Spleen (tissue), 11 donors: Measurements from ENCODE around the gene TNFRSF21. TPM values are rescaled to one million over a fixed set of nuclear protein-coding genes. Genes with fewer than 3 reads are reported as not detected.

ENCODE experiments used
- DNase-seq: peaks from one replicate; pipeline ENCODE4 v3.0.0-alpha.2; 2020
- H3K27ac ChIP-seq, 8 donors: fragments of 200-600 bp; sonication (generic) in 7 of 8; 1 replicate in 4 of 8; 2 replicates in 4 of 8; pipeline versions ENCODE4 v1.5.0 to v1.8.0; 2016 to 2021; ENCODE audit warnings: inconsistent platforms in 4 of 8, mild to moderate bottlenecking in 4 of 8, moderate library complexity in 1 of 8
- H3K27me3 ChIP-seq, 7 donors: fragments of 200-600 bp; sonication (generic) in 6 of 7; replicated peaks in 1 of 7; 1 replicate in 4 of 7; 2 replicates in 3 of 7; pipeline versions ENCODE4 v1.5.0 to v1.8.0; 2016 to 2021; ENCODE audit warnings: inconsistent platforms in 3 of 7, mild to moderate bottlenecking in 1 of 7
- H3K36me3 ChIP-seq, 6 donors: fragments of 200-600 bp; sonication (generic) in 5 of 6; 1 replicate in 4 of 6; 2 replicates in 2 of 6; pipeline versions ENCODE4 v1.5.0 to v1.8.0; 2016 to 2021; ENCODE audit warnings: inconsistent platforms in 2 of 6
- H3K4me1 ChIP-seq, 6 donors: fragments of 200-600 bp; sonication (generic) in 5 of 6; 1 replicate in 3 of 6; 2 replicates in 3 of 6; pipeline versions ENCODE4 v1.5.0 to v1.8.0; 2016 to 2021; ENCODE audit warnings: inconsistent platforms in 3 of 6
- H3K4me3 ChIP-seq, 8 donors: fragments of 200-600 bp; sonication (generic) in 7 of 8; 1 replicate in 4 of 8; 2 replicates in 4 of 8; pipeline versions ENCODE4 v1.5.0 to v1.8.0; 2016 to 2021; ENCODE audit warnings: inconsistent platforms in 4 of 8, mild to moderate bottlenecking in 4 of 8, moderate library complexity in 2 of 8
- H3K9me3 ChIP-seq, 8 donors: fragments of 200-600 bp; sonication (generic) in 7 of 8; 1 replicate in 4 of 8; 2 replicates in 4 of 8; pipeline versions ENCODE4 v1.5.0 to v1.8.0; 2016 to 2021; ENCODE audit warnings: inconsistent platforms in 4 of 8
- POLR2A ChIP-seq, 3 donors: fragments of 450-650 bp; IDR thresholded peaks; one replicate each; pipeline ENCODE4 v1.5.1; 2017; ENCODE audit warnings: antibody characterized with exemption in 3 of 3, mild to moderate bottlenecking in 1 of 3
- POLR2AphosphoS5 ChIP-seq, 3 donors: sonication (generic); formaldehyde crosslinking; IDR thresholded peaks; one replicate each; pipeline ENCODE4 v1.5.1; 2017; ENCODE audit warnings: antibody characterized with exemption in 3 of 3
- WGBS, 5 donors: extraction: QIAGEN DNeasy Blood & Tissue Kit in 3 of 5; methylation state at CpG; one replicate each; pipeline versions ENCODE4 v1.1.5 to v1.1.7; 2013 to 2018; 5-methylcytosine and 5-hydroxymethylcytosine counted together
- intact Hi-C: fragments of 100-400 bp; cut with DNase I; formaldehyde crosslinking; loops from one replicate; pipeline ENCODE4 v1.15.0; 2023; ENCODE audit warnings: low total_unique reads
- polyA plus RNA-seq, 3 donors: library from polyadenylated mRNA; stranded (reverse); fragments of 200-250 nt; gene quantifications; one replicate each; pipeline ENCODE4 v1.2.1, GENCODE V29; 2013
- total RNA-seq, 7 donors: library from RNA; depleted of rRNA in 3 of 7; stranded (reverse); fragments of >200 nt in 3 of 7; fragmentation: NEBNext Ultra II Directional in 4 of 7; extraction: Animal tissue kit (Norgen Biotek cat#: 25700) in 4 of 7; gene quantifications; one replicate each; pipeline versions ENCODE4 v1.1.0 to v1.2.1, GENCODE V29; 2016 to 2021
- TF ChIP-seq, protein P1 (sequence below), 11 experiments: fragments of 200-600 bp in 7 of 11; fragments of 450-650 bp in 4 of 11; sonication (generic) in 4 of 11; IDR thresholded peaks in 8 of 11; conservative IDR thresholded peaks in 3 of 11; 1 replicate in 7 of 11; 2 replicates in 4 of 11; pipeline versions ENCODE4 v1.4.0 to v1.8.0; 2016 to 2021; ENCODE audit warnings: antibody characterized with exemption in 11 of 11, inconsistent platforms in 4 of 11, mild to moderate bottlenecking in 1 of 11
- donor health status: healthy with polysubstance abuse.
- donor health status: DM: no; HTN: no; CAD: no; lungs with moderate emphysema.
- donor health status: DM: no; HTN: no; CAD: no.
- donor health status: Bipolar disorder and iron deficiency.
- donor health status: healthy.
- donor health status: DM: no; HTN: no; CAD: no.
- donor health status: DM: yes; HTN: yes; CAD: no.

The TNFRSF21 gene
- total and polyA plus RNA-seq, 10 donors: 3.3 to 40.4 (median 23.0) TPM

DNA sequence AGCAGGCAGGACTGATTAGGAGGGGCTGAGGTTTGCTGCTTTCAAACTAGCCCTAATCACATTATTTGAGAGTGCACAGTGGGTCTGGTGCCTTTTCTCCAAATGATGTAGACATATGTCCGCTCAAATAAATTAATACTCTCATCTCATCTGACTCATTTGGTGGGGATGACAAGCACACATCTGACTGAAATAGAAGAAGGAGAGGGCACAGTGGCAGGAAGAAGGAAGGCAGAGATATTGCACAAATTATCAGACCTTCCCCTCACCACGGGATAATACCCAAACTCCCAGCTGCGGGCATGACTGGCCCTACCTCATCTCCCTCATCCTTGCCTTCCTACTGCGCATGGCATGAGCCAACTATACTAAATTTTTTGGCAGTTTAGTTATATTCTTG, 33.9 kb upstream of the TNFRSF21 start:
- Histone ChIP-seq H3K4me3 (no peak overlapping the region), H3K27ac (no peak overlapping the region), H3K4me1 (peaks cover 0 to 5% (median 0%) of the 10 kb centered on the region in 6 donors), H3K9me3 (no peaks in the 10 kb centered on the region), H3K27me3 (no peaks in the 10 kb centered on the region), H3K36me3 (no peaks in the 10 kb centered on the region)
- WGBS, 5 donors: 50 to 78% (median 65%) methylated on average over 4 of the region's 4 CpGs
- DNase-seq: no peak
- intact Hi-C loops: no loop called here
- TF ChIP-seq, protein P1, sequence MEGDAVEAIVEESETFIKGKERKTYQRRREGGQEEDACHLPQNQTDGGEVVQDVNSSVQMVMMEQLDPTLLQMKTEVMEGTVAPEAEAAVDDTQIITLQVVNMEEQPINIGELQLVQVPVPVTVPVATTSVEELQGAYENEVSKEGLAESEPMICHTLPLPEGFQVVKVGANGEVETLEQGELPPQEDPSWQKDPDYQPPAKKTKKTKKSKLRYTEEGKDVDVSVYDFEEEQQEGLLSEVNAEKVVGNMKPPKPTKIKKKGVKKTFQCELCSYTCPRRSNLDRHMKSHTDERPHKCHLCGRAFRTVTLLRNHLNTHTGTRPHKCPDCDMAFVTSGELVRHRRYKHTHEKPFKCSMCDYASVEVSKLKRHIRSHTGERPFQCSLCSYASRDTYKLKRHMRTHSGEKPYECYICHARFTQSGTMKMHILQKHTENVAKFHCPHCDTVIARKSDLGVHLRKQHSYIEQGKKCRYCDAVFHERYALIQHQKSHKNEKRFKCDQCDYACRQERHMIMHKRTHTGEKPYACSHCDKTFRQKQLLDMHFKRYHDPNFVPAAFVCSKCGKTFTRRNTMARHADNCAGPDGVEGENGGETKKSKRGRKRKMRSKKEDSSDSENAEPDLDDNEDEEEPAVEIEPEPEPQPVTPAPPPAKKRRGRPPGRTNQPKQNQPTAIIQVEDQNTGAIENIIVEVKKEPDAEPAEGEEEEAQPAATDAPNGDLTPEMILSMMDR (IDR thresholded peaks at IDR 0.05 in 8 of 11, conservative IDR thresholded peaks at IDR 0.05 in 3 of 11): no peak

DNA sequence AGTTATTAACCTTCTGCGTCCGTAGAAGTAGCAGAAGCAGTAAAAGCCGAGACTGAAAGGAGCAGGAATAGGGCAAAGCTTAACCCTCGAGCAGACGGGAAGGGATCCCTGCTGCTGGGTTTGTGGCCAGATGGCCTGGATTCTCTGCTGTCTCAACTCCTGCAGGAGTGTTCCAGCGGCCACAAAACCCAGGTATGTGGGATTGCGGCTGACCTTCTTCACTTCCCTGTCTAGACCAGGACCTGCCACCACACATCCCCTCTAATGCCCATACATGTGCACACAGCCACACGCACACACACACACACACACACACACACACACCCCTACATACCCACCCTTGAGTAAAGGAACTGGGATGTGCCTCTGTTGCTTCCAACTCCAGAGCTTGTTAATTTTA, 33.1 kb upstream of the TNFRSF21 start:
- no peaks in the 10 kb centered on the region for H3K27me3 ChIP-seq
- 74 to 93% (median 86%) methylated on average over 8 of the region's 8 CpGs for WGBS, 5 donors
- H3K9me3 ChIP-seq: no peaks in the 10 kb centered on the region
- peaks cover 0 to 5% (median 0%) of the 10 kb centered on the region in 6 donors for H3K4me1 ChIP-seq
- TF ChIP-seq, protein P1 (IDR thresholded peaks at IDR 0.05 in 8 of 11, conservative IDR thresholded peaks at IDR 0.05 in 3 of 11): no peak
- no peak for TF ChIP-seq POLR2A (IDR thresholded peaks at IDR 0.05)
- no peak for TF ChIP-seq POLR2AphosphoS5 (IDR thresholded peaks at IDR 0.05)
- intact Hi-C loops: no loop called here
- H3K4me3 ChIP-seq: no peak overlapping the region
- no peak overlapping the region for H3K27ac ChIP-seq
- no peak for DNase-seq
- H3K36me3 ChIP-seq: no peaks in the 10 kb centered on the region

DNA sequence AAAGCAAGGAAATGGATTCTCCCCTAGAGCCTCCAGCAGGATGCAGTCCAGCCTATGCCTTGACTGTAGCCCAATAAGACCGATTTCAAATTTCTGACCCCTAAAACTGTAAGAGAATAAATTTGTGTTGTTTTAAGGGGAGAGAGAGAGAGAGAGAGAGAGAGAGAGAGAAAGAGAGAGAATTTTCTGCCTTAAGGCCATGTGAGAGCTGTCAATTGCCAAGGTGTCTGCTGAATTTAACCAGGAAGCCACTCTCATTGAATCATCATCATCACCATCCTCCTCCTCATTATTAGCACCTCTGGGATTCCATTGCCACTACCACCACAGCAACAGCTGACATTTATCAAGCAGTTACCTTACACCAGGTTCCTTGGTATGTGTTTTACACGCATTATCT, 27.8 kb upstream of the TNFRSF21 start:
- Histone ChIP-seq H3K27ac (no peak overlapping the region), H3K36me3 (no peaks in the 10 kb centered on the region), H3K9me3 (no peaks in the 10 kb centered on the region), H3K4me1 (peaks cover 0 to 10% (median 2%) of the 10 kb centered on the region in 6 donors), H3K27me3 (no peaks in the 10 kb centered on the region), H3K4me3 (no peak overlapping the region)
- no peak for DNase-seq
- intact Hi-C loops: no loop called here
- 82 to 97% (median 92%) methylated on average over 2 of the region's 2 CpGs for WGBS, 5 donors
- no peak for TF ChIP-seq POLR2A (IDR thresholded peaks at IDR 0.05)
- TF ChIP-seq, protein P1 (IDR thresholded peaks at IDR 0.05 in 8 of 11, conservative IDR thresholded peaks at IDR 0.05 in 3 of 11): no peak
- TF ChIP-seq POLR2AphosphoS5 (IDR thresholded peaks at IDR 0.05): no peak

DNA sequence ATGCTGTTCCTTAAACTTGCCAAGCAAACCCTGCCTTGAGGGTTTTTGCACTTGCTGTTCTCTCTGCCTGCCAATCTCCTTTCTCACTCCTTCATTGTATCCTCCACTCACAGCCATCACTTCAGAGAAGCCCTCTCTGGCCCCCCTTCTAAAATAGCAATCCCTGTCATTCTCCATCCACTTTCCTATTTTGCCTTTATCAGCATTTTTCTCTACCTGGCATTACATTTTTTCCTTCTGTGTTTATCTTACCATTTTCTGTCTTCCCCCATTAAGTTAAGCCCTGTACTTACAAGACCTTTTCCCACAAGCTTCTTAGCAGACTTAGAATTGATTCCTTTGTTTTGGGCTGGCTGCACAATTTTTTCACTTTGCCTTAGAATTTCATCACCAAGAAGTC, 26.6 kb upstream of the TNFRSF21 start:
- TF ChIP-seq, protein P1 (IDR thresholded peaks at IDR 0.05 in 8 of 11, conservative IDR thresholded peaks at IDR 0.05 in 3 of 11): no peak
- no peak for TF ChIP-seq POLR2AphosphoS5 (IDR thresholded peaks at IDR 0.05)

More for the DNA sequence above, 26.6 kb upstream of the TNFRSF21 start:
- DNase-seq: no peak
- Histone ChIP-seq H3K4me3 (no peak overlapping the region), H3K27me3 (no peaks in the 10 kb centered on the region), H3K27ac (no peak overlapping the region), H3K9me3 (peaks cover 0 to 3% (median 0%) of the 10 kb centered on the region in 8 donors), H3K4me1 (peaks cover 0 to 10% (median 2%) of the 10 kb centered on the region in 6 donors), H3K36me3 (no peaks in the 10 kb centered on the region)
- intact Hi-C loops: no loop called here
